HCT116 (cell line): ENCODE data around the gene LAMTOR3.

Source experiments
- ATF3 ChIP-seq: IDR thresholded peaks from 2 replicates; pipeline ENCODE4 v1.6.1; 2012
- CTCF ChIP-seq, 3 experiments: fragments of 200-600 bp in 1 of 3; sonication (generic) in 1 of 3; IDR thresholded peaks in 2 of 3; conservative IDR thresholded peaks in 1 of 3; 2 replicates each; pipeline ENCODE4 v1.5.1; 2012 to 2017; ENCODE audit warnings: low read depth in 2 of 3, low read length in 2 of 3, antibody characterized with exemption in 1 of 3, borderline replicate concordance in 1 of 3, control low read depth in 1 of 3, mild to moderate bottlenecking in 1 of 3, mixed read lengths in 1 of 3, mixed run types in 1 of 3, moderate library complexity in 1 of 3; ENCODE audit not compliant: insufficient read depth in 1 of 3
- EZH2 ChIP-seq: fragments of 200-600 bp; sonication (generic); IDR thresholded peaks from 2 replicates; pipeline ENCODE4 v1.6.1; 2017; ENCODE audit warnings: antibody characterized with exemption, mixed run types
- POLR2A ChIP-seq: IDR thresholded peaks from 2 replicates; pipeline ENCODE4 v1.7.0; 2011; ENCODE audit warnings: borderline replicate concordance; ENCODE audit not compliant: insufficient read depth, insufficient read length; ENCODE audit errors: extremely low read depth
- RAD21 ChIP-seq: IDR thresholded peaks from 2 replicates; pipeline ENCODE4 v1.6.1; 2012; ENCODE audit warnings: low read depth, mild to moderate bottlenecking
- YY1 ChIP-seq: IDR thresholded peaks from 2 replicates; pipeline ENCODE4 v1.6.1; 2011; ENCODE audit warnings: low read length, low read depth, moderate library complexity, mild to moderate bottlenecking; ENCODE audit not compliant: insufficient replicate concordance; ENCODE audit errors: extremely low read depth
- ZNF274 ChIP-seq: fragments of 200-500 bp; sonication (Bioruptor generic); IDR thresholded peaks from 2 replicates; pipeline ENCODE4 v1.6.1; 2014; ENCODE audit warnings: mild to moderate bottlenecking, low read depth, low read length, inconsistent platforms
- TF ChIP-seq, protein P1 (sequence below): IDR thresholded peaks from 2 replicates; pipeline ENCODE4 v1.6.1; 2012; ENCODE audit warnings: low read depth

DNA sequence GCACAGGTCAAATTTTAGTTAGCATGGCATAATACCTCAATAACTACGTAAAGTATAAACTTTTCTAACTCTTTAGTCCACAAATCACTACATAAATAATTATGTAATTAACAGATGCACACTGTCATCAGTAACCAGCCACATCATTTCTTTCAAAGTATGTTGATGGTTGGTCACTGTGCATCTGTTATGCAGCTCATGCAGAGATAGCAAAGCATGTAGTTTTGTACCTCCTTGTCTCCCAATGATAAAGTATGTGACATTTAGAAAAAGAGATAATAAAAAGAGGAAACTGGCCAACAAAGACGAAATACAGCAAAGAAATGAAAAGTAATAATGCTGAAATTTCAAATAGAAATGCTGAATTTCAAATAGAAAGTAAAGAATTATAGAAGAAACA, 2.9 kb downstream of the LAMTOR3 start:
- TF ChIP-seq EZH2 = no peak
- no peak for TF ChIP-seq YY1
- TF ChIP-seq ZNF274 = no peak
- TF ChIP-seq CTCF (IDR thresholded peaks at IDR 0.05 in 2 of 3, conservative IDR thresholded peaks at IDR 0.05 in 1 of 3; ENCODE audit: borderline replicate concordance in 1 of 3, insufficient read depth in 1 of 3, low read depth in 2 of 3, low read length in 2 of 3) = no peak
- TF ChIP-seq, protein P1, sequence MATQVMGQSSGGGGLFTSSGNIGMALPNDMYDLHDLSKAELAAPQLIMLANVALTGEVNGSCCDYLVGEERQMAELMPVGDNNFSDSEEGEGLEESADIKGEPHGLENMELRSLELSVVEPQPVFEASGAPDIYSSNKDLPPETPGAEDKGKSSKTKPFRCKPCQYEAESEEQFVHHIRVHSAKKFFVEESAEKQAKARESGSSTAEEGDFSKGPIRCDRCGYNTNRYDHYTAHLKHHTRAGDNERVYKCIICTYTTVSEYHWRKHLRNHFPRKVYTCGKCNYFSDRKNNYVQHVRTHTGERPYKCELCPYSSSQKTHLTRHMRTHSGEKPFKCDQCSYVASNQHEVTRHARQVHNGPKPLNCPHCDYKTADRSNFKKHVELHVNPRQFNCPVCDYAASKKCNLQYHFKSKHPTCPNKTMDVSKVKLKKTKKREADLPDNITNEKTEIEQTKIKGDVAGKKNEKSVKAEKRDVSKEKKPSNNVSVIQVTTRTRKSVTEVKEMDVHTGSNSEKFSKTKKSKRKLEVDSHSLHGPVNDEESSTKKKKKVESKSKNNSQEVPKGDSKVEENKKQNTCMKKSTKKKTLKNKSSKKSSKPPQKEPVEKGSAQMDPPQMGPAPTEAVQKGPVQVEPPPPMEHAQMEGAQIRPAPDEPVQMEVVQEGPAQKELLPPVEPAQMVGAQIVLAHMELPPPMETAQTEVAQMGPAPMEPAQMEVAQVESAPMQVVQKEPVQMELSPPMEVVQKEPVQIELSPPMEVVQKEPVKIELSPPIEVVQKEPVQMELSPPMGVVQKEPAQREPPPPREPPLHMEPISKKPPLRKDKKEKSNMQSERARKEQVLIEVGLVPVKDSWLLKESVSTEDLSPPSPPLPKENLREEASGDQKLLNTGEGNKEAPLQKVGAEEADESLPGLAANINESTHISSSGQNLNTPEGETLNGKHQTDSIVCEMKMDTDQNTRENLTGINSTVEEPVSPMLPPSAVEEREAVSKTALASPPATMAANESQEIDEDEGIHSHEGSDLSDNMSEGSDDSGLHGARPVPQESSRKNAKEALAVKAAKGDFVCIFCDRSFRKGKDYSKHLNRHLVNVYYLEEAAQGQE = no peak
- no peak for TF ChIP-seq RAD21
- no peak for TF ChIP-seq POLR2A
- no peak for TF ChIP-seq ATF3
